ENCODE data around the gene CNN3.

- no peak for TF ChIP-seq CTCF (IDR thresholded peaks at IDR 0.05)
- peak; percentile 99 for TF ChIP-seq POLR2A (IDR thresholded peaks at IDR 0.05)
Observed at GRCh38 chr1:94926915-94927404, at the start of gene CNN3.

Data from right lobe of liver (tissue), 4 donors.